ENCODE data around the gene ERC2.

GRCh38 chr3:56379723-56380287, 88.5 kb downstream of the ERC2 start:
- TF ChIP-seq POLR2A (IDR thresholded peaks at IDR 0.05), result no peak
- no peak for TF ChIP-seq CTCF (IDR thresholded peaks at IDR 0.05)
